B cell (primary cell): ENCODE data around the gene EXOC3L2. TPM values are rescaled to one million over a fixed set of nuclear protein-coding genes. Genes with fewer than 3 reads are reported as not detected.

Source experiments
- ATAC-seq: fragments of 200-7000 bp; cut with Tn5 transposase; one replicate; pipeline ENCODE4 v1.10.0; 2021; ENCODE audit warnings: low read depth, mild to moderate bottlenecking, moderate number of reproducible peaks, moderate library complexity
- CTCF ChIA-PET: fragments of 350-600 bp; sonication (Branson Sonifier 250); formaldehyde crosslinking; loops from one replicate; lab custom pipeline; 2021; ENCODE audit warnings: antibody characterized with exemption, inconsistent platforms; lab: Charles Lee
- POLR2A ChIA-PET: fragments of 350-600 bp; sonication (Branson Sonifier 250); formaldehyde crosslinking; loops from one replicate; lab custom pipeline; 2021; ENCODE audit warnings: antibody characterized with exemption; lab: Charles Lee
- DNase-seq: peaks from one replicate; pipeline ENCODE4 v3.0.0; 2013
- H2AFZ ChIP-seq: 2 replicates; pipeline ENCODE4 v1.6.1; 2012; ENCODE audit warnings: mild to moderate bottlenecking, low read depth, low read length; ENCODE audit not compliant: insufficient read depth, poor library complexity, severe bottlenecking
- H3K27ac ChIP-seq, 2 donors: 1 replicate in 1 of 2; 2 replicates in 1 of 2; pipeline ENCODE4 v1.5.1; 2012 to 2013; ENCODE audit warnings: low read length in 2 of 2, mild to moderate bottlenecking in 2 of 2, moderate library complexity in 1 of 2
- H3K27me3 ChIP-seq, 4 experiments: fragments of 200-600 bp in 1 of 4; sonication (generic) in 1 of 4; replicated peaks in 1 of 4; 1 replicate in 2 of 4; 2 replicates in 2 of 4; pipeline versions ENCODE4 v1.6.1 to v1.7.0; 2013 to 2016; ENCODE audit warnings: low read length in 3 of 4, mild to moderate bottlenecking in 2 of 4, mixed read lengths in 1 of 4, moderate library complexity in 1 of 4; ENCODE audit not compliant: insufficient read depth in 4 of 4, control insufficient read depth in 3 of 4; ENCODE audit errors: control extremely low read depth in 1 of 4
- H3K36me3 ChIP-seq, 2 experiments: replicated peaks in 1 of 2; 1 replicate in 1 of 2; 2 replicates in 1 of 2; pipeline versions ENCODE4 v1.6.1 to v1.7.1; 2013; ENCODE audit warnings: low read length in 1 of 2; ENCODE audit not compliant: insufficient read depth in 2 of 2, control insufficient read depth in 1 of 2; ENCODE audit errors: control extremely low read depth in 1 of 2, extremely low read depth in 1 of 2
- H3K4me1 ChIP-seq, 2 donors: fragments of 200-600 bp in 1 of 2; sonication (generic) in 1 of 2; 1 replicate in 1 of 2; 2 replicates in 1 of 2; pipeline versions ENCODE4 v1.5.1 to v1.6.1; 2013 to 2017; ENCODE audit warnings: low read length in 2 of 2; ENCODE audit not compliant: control insufficient read depth in 2 of 2, insufficient read depth in 2 of 2
- H3K4me2 ChIP-seq: replicated peaks from 2 replicates; pipeline ENCODE3; 2012; ENCODE audit warnings: mild to moderate bottlenecking, low read depth, low read length; ENCODE audit not compliant: poor library complexity, severe bottlenecking
- H3K4me3 ChIP-seq, 5 experiments: fragments of 200-600 bp in 1 of 5; sonication (generic) in 1 of 5; 1 replicate in 3 of 5; 2 replicates in 2 of 5; pipeline versions ENCODE4 v1.5.1 to v1.7.0; 2011 to 2016; ENCODE audit warnings: low read length in 4 of 5, mild to moderate bottlenecking in 4 of 5, low read depth in 2 of 5, control low read depth in 1 of 5, moderate library complexity in 1 of 5; ENCODE audit not compliant: insufficient read depth in 1 of 5; ENCODE audit errors: control extremely low read depth in 1 of 5, extremely low read depth in 1 of 5
- H3K79me2 ChIP-seq: fragments of 200-600 bp; sonication (generic); one replicate; pipeline ENCODE4 v1.6.0; 2016; ENCODE audit warnings: low read length; ENCODE audit not compliant: control insufficient read depth, insufficient read depth
- H3K9ac ChIP-seq: fragments of 200-600 bp; sonication (generic); 2 replicates; pipeline ENCODE4 v1.6.1; 2017; ENCODE audit warnings: mild to moderate bottlenecking, low read length, moderate library complexity
- H3K9me3 ChIP-seq, 3 donors: one replicate each; pipeline versions ENCODE4 v1.6.1 to v1.7.1; 2013; ENCODE audit warnings: low read length in 2 of 3; ENCODE audit not compliant: control insufficient read depth in 2 of 3, insufficient read depth in 1 of 3; ENCODE audit errors: control extremely low read depth in 1 of 3
- H4K20me1 ChIP-seq: 2 replicates; pipeline ENCODE4 v1.6.0; 2012; ENCODE audit warnings: mild to moderate bottlenecking, low read length; ENCODE audit not compliant: insufficient read depth, control insufficient read depth, poor library complexity, severe bottlenecking
- H3K27ac Mint-ChIP-seq: one replicate; pipeline ENCODE4 v1.8.0; 2021; ENCODE audit warnings: mixed read lengths
- H3K27me3 Mint-ChIP-seq: one replicate; pipeline ENCODE4 v1.8.0; 2021; ENCODE audit warnings: mixed read lengths
- H3K4me1 Mint-ChIP-seq: one replicate; pipeline ENCODE4 v1.8.0; 2021; ENCODE audit warnings: mixed read lengths
- H3K4me3 Mint-ChIP-seq: one replicate; pipeline ENCODE4 v1.8.0; 2021; ENCODE audit warnings: mixed read lengths
- H3K9me3 Mint-ChIP-seq: one replicate; pipeline ENCODE4 v1.8.0; 2022; ENCODE audit warnings: mixed read lengths; ENCODE audit not compliant: insufficient read depth
- EZH2 ChIP-seq: IDR thresholded peaks from 2 replicates; pipeline ENCODE4 v1.6.1; 2012; ENCODE audit warnings: borderline replicate concordance, low read depth, mild to moderate bottlenecking, moderate library complexity, low read length; ENCODE audit not compliant: insufficient read depth, poor library complexity, severe bottlenecking
- WGBS: methylation state at CpG from one replicate; pipeline ENCODE4 v1.1.5; 2013; ENCODE audit warnings: missing lambda C conversion rate; ENCODE audit not compliant: insufficient coverage; 5-methylcytosine and 5-hydroxymethylcytosine counted together
- intact Hi-C: fragments of 100-400 bp; cut with micrococcal nuclease; formaldehyde crosslinking; loops from one replicate; pipeline ENCODE4 v1.10.0; 2022
- polyA plus RNA-seq: library from polyadenylated mRNA; depleted of rRNA; stranded (reverse); fragments of >200 nt; gene quantifications from 2 replicates; pipeline ENCODE4 v1.2.3, GENCODE V29; 2012
- total RNA-seq, 2 donors: library from RNA; stranded (reverse); fragments of 120-200 nt in 1 of 2; gene quantifications; 1 replicate in 1 of 2; 2 replicates in 1 of 2; pipeline versions ENCODE4 v1.2.3 to v1.2.4, GENCODE V29; 2013 to 2022
- TF ChIP-seq, protein P1 (sequence below): fragments of 200-600 bp; IDR thresholded peaks from one replicate; pipeline ENCODE4 v1.8.0; 2022; ENCODE audit warnings: antibody characterized with exemption, mild to moderate bottlenecking

EXOC3L2 gene
- total and polyA plus RNA-seq, 2 donors (not counting 1 experiment from before 2014, with no cell fraction given): not detected

DNA sequence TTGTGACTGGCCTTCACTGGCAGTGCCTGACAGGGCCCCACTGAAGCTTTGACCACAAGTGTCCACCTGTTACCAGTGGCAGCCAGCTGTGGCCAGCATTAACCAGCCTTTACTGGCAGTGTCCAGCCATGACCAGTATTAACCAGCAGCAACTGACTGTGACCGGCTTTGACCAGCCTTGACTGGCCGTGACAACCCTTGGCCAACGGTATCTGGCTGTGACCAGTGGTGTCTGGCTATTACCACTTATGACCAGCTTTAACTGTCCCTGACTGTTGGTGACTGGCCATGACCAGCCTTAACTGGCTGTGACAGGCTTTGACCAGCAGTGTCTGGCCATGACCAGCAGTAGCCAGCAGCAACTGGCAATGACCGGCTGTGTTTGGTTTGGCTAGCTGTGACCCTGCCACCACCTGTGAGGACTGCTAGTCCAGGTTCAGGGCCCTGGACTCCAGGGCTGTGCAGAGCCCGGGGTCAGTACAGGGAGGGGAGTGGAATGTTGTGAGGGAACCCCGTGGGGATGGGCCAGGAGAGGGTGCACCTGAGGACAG lies 45.2 kb upstream of the EXOC3L2 start:
- Histone ChIP-seq H4K20me1 (no peaks in the 10 kb centered on the region), H3K9me3 (peaks cover 0 to 18% (median 0%) of the 10 kb centered on the region in 3 donors), H3K9ac (no peak overlapping the region), H3K27ac (no peak overlapping the region), H3K4me3 (no peak overlapping the region), H3K4me1 (no peaks in the 10 kb centered on the region), H3K4me2 (no peak overlapping the region), H2AFZ (no peak overlapping the region), H3K27me3 (no peaks in the 10 kb centered on the region), H3K79me2 (no peaks in the 10 kb centered on the region), H3K36me3 (peaks cover 0 to 23% of the 10 kb centered on the region in 2 experiments)
- intact Hi-C loops: no loop called here
- WGBS: 98% methylated on average over 6 of the region's 6 CpGs
- Mint-ChIP-seq H3K4me1 (no peaks in the 10 kb centered on the region), H3K27ac (no peak overlapping the region), H3K9me3 (no peaks in the 10 kb centered on the region), H3K27me3 (no peaks in the 10 kb centered on the region), H3K4me3 (no peak overlapping the region)
- ChIA-PET POLR2A (no interaction called here), CTCF (no interaction called here)
- TF ChIP-seq EZH2: no peak
- TF ChIP-seq, protein P1, sequence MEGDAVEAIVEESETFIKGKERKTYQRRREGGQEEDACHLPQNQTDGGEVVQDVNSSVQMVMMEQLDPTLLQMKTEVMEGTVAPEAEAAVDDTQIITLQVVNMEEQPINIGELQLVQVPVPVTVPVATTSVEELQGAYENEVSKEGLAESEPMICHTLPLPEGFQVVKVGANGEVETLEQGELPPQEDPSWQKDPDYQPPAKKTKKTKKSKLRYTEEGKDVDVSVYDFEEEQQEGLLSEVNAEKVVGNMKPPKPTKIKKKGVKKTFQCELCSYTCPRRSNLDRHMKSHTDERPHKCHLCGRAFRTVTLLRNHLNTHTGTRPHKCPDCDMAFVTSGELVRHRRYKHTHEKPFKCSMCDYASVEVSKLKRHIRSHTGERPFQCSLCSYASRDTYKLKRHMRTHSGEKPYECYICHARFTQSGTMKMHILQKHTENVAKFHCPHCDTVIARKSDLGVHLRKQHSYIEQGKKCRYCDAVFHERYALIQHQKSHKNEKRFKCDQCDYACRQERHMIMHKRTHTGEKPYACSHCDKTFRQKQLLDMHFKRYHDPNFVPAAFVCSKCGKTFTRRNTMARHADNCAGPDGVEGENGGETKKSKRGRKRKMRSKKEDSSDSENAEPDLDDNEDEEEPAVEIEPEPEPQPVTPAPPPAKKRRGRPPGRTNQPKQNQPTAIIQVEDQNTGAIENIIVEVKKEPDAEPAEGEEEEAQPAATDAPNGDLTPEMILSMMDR: no peak
- no peak for DNase-seq
- ATAC-seq: no peak

DNA sequence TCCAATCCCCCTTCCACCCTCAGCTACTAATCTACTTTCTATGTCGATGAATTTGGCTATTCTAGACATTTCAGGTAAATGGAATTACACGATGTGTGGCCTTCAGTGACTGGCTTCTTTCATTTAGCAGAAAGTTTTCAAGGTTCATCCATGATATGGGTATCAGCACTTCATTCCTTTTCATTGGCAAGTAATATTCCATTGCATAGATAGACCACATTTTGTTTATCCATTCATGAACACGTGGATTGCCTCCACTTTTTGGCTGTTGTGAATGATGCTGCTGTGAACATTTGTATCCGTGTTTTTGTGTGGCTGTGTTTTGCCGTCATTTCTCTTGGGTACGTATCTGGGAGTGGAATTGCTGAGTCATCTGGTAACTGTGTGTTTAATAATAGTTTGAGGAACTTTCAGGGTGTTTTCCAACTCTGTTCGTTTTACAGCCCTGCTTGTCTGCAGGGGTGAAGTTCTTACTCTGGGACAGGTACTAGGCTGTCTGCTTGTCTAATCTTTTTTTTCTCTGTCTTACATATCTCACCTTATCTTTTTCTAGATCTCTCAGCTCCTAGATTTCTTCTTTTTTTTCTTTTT lies 38.3 kb upstream of the EXOC3L2 start:
- H3K4me3 ChIP-seq: no peak overlapping the region
- no peak overlapping the region for H3K27ac ChIP-seq
- H4K20me1 ChIP-seq: no peaks in the 10 kb centered on the region
- Mint-ChIP-seq H3K4me3 (no peak overlapping the region), H3K27ac (no peak overlapping the region), H3K4me1 (peaks cover 4% of the 10 kb centered on the region), H3K9me3 (peaks cover 6% of the 10 kb centered on the region), H3K27me3 (no peaks in the 10 kb centered on the region)
- no peaks in the 10 kb centered on the region for H3K79me2 ChIP-seq
- no peaks in the 10 kb centered on the region for H3K4me1 ChIP-seq
- ChIA-PET CTCF (no interaction called here), POLR2A (no interaction called here)
- intact Hi-C loops: no loop called here
- no peaks in the 10 kb centered on the region for H3K27me3 ChIP-seq
- H3K9ac ChIP-seq: no peak overlapping the region
- peaks cover 0 to 6% (median 0%) of the 10 kb centered on the region in 3 donors for H3K9me3 ChIP-seq
- H3K36me3 ChIP-seq: peaks cover 3 to 26% of the 10 kb centered on the region in 2 experiments
- H2AFZ ChIP-seq: no peak overlapping the region
- no peak for ATAC-seq
- TF ChIP-seq EZH2: no peak
- TF ChIP-seq, protein P1: no peak
- no peak overlapping the region for H3K4me2 ChIP-seq
- WGBS: 61% methylated on average over 5 of the region's 7 CpGs
- DNase-seq: no peak
